ENCODE measurements around the gene FGFRL1.
"Not testable (repeated sequence)": the region's sequence is repeated elsewhere in the genome, so short reads cannot be mapped to it uniquely, and the experiment has no call there.

The FGFRL1 gene

GRCh38 chr4:970854-971520 is 40.4 kb upstream of the FGFRL1 start:
- ATAC-seq: no peak
- Mint-ChIP-seq H3K9me3 (no peaks in the 10 kb centered on the region), H3K27ac (no peak overlapping the region), H3K36me3 (no peaks in the 10 kb centered on the region), H3K4me3 (peak overlapping the region; percentile 52), H3K4me1 (peaks cover 20% of the 10 kb centered on the region)
- no peak for DNase-seq (ENCODE audit: low spot score in 2 of 2)

GRCh38 chr4:971666-972500 is 39.5 kb upstream of the FGFRL1 start:
- H3K27ac Mint-ChIP-seq: no peak overlapping the region
- DNase-seq (ENCODE audit: low spot score in 2 of 2) (no peak), ATAC-seq (no peak)
- peaks cover 20% of the 10 kb centered on the region for H3K4me1 Mint-ChIP-seq
- no peaks in the 10 kb centered on the region for H3K9me3 Mint-ChIP-seq
- H3K4me3 Mint-ChIP-seq: peak overlapping the region; percentile 52
- H3K36me3 Mint-ChIP-seq: no peaks in the 10 kb centered on the region

- Mint-ChIP-seq H3K27ac (no peak overlapping the region), H3K4me1 (peaks cover 20% of the 10 kb centered on the region)
- DNase-seq (ENCODE audit: low spot score in 2 of 2): peak; percentile 36 to 77
Measured at GRCh38 chr4:972651-973424, 38.6 kb upstream of the FGFRL1 start.

GRCh38 chr4:973431-974397 is 37.7 kb upstream of the FGFRL1 start, which contains the start of gene DGKQ:
DGKQ (minus strand) TSS chr4:973569; CDS start chr4:973482, 87 bp downstream.
- Mint-ChIP-seq H3K9me3 (no peaks in the 10 kb centered on the region), H3K27ac (no peak within 1 kb of the TSS), H3K4me1 (peaks cover 20% of the 10 kb centered on the region), H3K36me3 (no peaks in the 10 kb centered on the region), H3K4me3 (peak within 1 kb of the TSS; percentile 52)
- DNase-seq (ENCODE audit: low spot score in 2 of 2) (peak; percentile 86 to 87), ATAC-seq (peak; percentile 82)

More at GRCh38 chr4:972651-973424, 38.6 kb upstream of the FGFRL1 start:
- no peaks in the 10 kb centered on the region for H3K36me3 Mint-ChIP-seq
- peak overlapping the region; percentile 52 for H3K4me3 Mint-ChIP-seq
- no peaks in the 10 kb centered on the region for H3K9me3 Mint-ChIP-seq
- ATAC-seq: peak; percentile 59

- ATAC-seq (no peak), DNase-seq (ENCODE audit: low spot score in 2 of 2) (no peak)
- H3K4me3 Mint-ChIP-seq: no peak overlapping the region
- no peak overlapping the region for H3K27ac Mint-ChIP-seq
- no peaks in the 10 kb centered on the region for H3K9me3 Mint-ChIP-seq
- peaks cover 20% of the 10 kb centered on the region for H3K4me1 Mint-ChIP-seq
- H3K36me3 Mint-ChIP-seq: no peaks in the 10 kb centered on the region
Measured at GRCh38 chr4:974668-975067, 36.8 kb upstream of the FGFRL1 start.

GRCh38 chr4:976016-976415 is 35.4 kb upstream of the FGFRL1 start:
- not testable (repeated sequence) for DNase-seq (ENCODE audit: low spot score in 2 of 2); ATAC-seq; H3K9me3 Mint-ChIP-seq; H3K4me1 Mint-ChIP-seq; H3K4me3 Mint-ChIP-seq; H3K27ac Mint-ChIP-seq; H3K36me3 Mint-ChIP-seq

GRCh38 chr4:978957-979701 is 32.3 kb upstream of the FGFRL1 start:
- Mint-ChIP-seq H3K4me3 (no peak overlapping the region), H3K36me3 (no peaks in the 10 kb centered on the region), H3K4me1 (no peaks in the 10 kb centered on the region), H3K9me3 (no peaks in the 10 kb centered on the region), H3K27ac (no peak overlapping the region)
- DNase-seq (ENCODE audit: low spot score in 2 of 2) (no peak), ATAC-seq (no peak)

- Mint-ChIP-seq H3K4me1 (peaks cover 10% of the 10 kb centered on the region), H3K4me3 (no peak overlapping the region), H3K36me3 (no peaks in the 10 kb centered on the region), H3K27ac (no peak overlapping the region), H3K9me3 (no peaks in the 10 kb centered on the region)
- ATAC-seq: no peak
- no peak for DNase-seq (ENCODE audit: low spot score in 2 of 2)
Measured at GRCh38 chr4:982291-982690, 29.1 kb upstream of the FGFRL1 start.

GRCh38 chr4:982814-983213 is 28.6 kb upstream of the FGFRL1 start:
- ATAC-seq (no peak), DNase-seq (ENCODE audit: low spot score in 2 of 2) (no peak)
- H3K27ac Mint-ChIP-seq: no peak overlapping the region
- peaks cover 14% of the 10 kb centered on the region for H3K4me1 Mint-ChIP-seq
- H3K36me3 Mint-ChIP-seq: no peaks in the 10 kb centered on the region
- H3K4me3 Mint-ChIP-seq: no peak overlapping the region
- H3K9me3 Mint-ChIP-seq: no peaks in the 10 kb centered on the region

- ATAC-seq (no peak), DNase-seq (ENCODE audit: low spot score in 2 of 2) (no peak)
- no peaks in the 10 kb centered on the region for H3K36me3 Mint-ChIP-seq
- H3K4me3 Mint-ChIP-seq: peak overlapping the region; percentile 79
- H3K27ac Mint-ChIP-seq: no peak overlapping the region
- peaks cover 20% of the 10 kb centered on the region for H3K4me1 Mint-ChIP-seq
- no peaks in the 10 kb centered on the region for H3K9me3 Mint-ChIP-seq
Measured at GRCh38 chr4:984336-985054, 26.9 kb upstream of the FGFRL1 start.

- H3K9me3 Mint-ChIP-seq: no peaks in the 10 kb centered on the region
- H3K4me1 Mint-ChIP-seq: peaks cover 20% of the 10 kb centered on the region
- ATAC-seq (peak; percentile 56), DNase-seq (ENCODE audit: low spot score in 2 of 2) (peak; percentile 48 to 74)
- no peak overlapping the region for H3K27ac Mint-ChIP-seq
- peak overlapping the region; percentile 79 for H3K4me3 Mint-ChIP-seq
- no peaks in the 10 kb centered on the region for H3K36me3 Mint-ChIP-seq
Measured at GRCh38 chr4:985123-985830, 26.1 kb upstream of the FGFRL1 start.

- DNase-seq (ENCODE audit: low spot score in 2 of 2) (no peak), ATAC-seq (peak; percentile 42)
- H3K4me3 Mint-ChIP-seq: peak overlapping the region; percentile 79
Measured at GRCh38 chr4:986428-986878, 25.0 kb upstream of the FGFRL1 start.

More at GRCh38 chr4:986428-986878, 25.0 kb upstream of the FGFRL1 start:
- Mint-ChIP-seq H3K36me3 (no peaks in the 10 kb centered on the region), H3K4me1 (peaks cover 20% of the 10 kb centered on the region), H3K9me3 (no peaks in the 10 kb centered on the region), H3K27ac (peak overlapping the region; percentile 84)
